A549 (cell line): ENCODE results near the gene SPIN1. TPM values are rescaled to one million over a fixed set of nuclear protein-coding genes. Genes with fewer than 3 reads are reported as not detected.

Source experiments
- ATAC-seq, 2 experiments: fragments of 200-7000 bp in 1 of 2; fragments of >200 bp in 1 of 2; cut with Nextera tagmentation in 1 of 2; cut with Tn5 transposase in 1 of 2; 3 replicates each; pipeline versions ENCODE4 v1.8.0 to v1.9.1; 2018 to 2020; ENCODE audit warnings: mild to moderate bottlenecking in 1 of 2, moderate library complexity in 1 of 2
- CTCF ChIA-PET: fragments of 300-600 bp; sonication (Branson Sonifier 250); formaldehyde crosslinking; extraction: SDS; loops from one replicate; lab custom pipeline; 2021; ENCODE audit warnings: antibody characterized with exemption, inconsistent platforms; lab: Yijun Ruan, JAX
- POLR2A ChIA-PET: fragments of 350-600 bp; formaldehyde crosslinking; extraction: SDS; loops from one replicate; lab custom pipeline; 2021; ENCODE audit warnings: antibody characterized with exemption, inconsistent platforms; lab: Yijun Ruan, JAX
- DNase-seq, 2 experiments: peaks; one replicate each; pipeline versions ENCODE4 v3.0.0 to v3.0.0-alpha.2; 2011 to 2016; ENCODE audit warnings: low read depth in 1 of 2, low spot score in 1 of 2
- FAIRE-seq: peaks from 2 replicates; lab custom pipeline; 2011; peaks lifted over from hg19 to GRCh38; lab: Jason Lieb, UNC
- H3K27ac ChIP-seq, 2 experiments: fragments of >200 bp; sonication (Bioruptor Twin); formaldehyde crosslinking; 3 replicates each; pipeline ENCODE4 v1.5.1; 2016 to 2017
- H3K4me1 ChIP-seq: fragments of >200 bp; sonication (Bioruptor Twin); formaldehyde crosslinking; 3 replicates; pipeline ENCODE4 v1.6.1; 2016
- H3K4me2 ChIP-seq: fragments of >200 bp; sonication (Bioruptor Twin); formaldehyde crosslinking; 3 replicates; pipeline ENCODE4 v1.6.1; 2016
- H3K4me3 ChIP-seq: fragments of >200 bp; sonication (Bioruptor Twin); formaldehyde crosslinking; 3 replicates; pipeline ENCODE4 v1.5.1; 2016
- H3K9me3 ChIP-seq: fragments of >200 bp; sonication (Bioruptor Twin); formaldehyde crosslinking; 3 replicates; pipeline ENCODE4 v1.6.1; 2016
- CBX2 ChIP-seq: fragments of 200-600 bp; sonication (generic); IDR thresholded peaks from 2 replicates; pipeline ENCODE4 v1.6.1; 2016; ENCODE audit warnings: low read depth, mild to moderate bottlenecking, borderline replicate concordance
- CEBPB ChIP-seq, 2 experiments: fragments of >200 bp in 1 of 2; sonication (Bioruptor Twin) in 1 of 2; formaldehyde crosslinking in 1 of 2; IDR thresholded peaks; 2 replicates each; pipeline ENCODE4 v1.6.1; 2012 to 2016
- EP300 ChIP-seq, 2 experiments: fragments of >200 bp; sonication (Bioruptor Twin); formaldehyde crosslinking; IDR thresholded peaks; 2 replicates in 1 of 2; 3 replicates in 1 of 2; pipeline ENCODE4 v1.6.1; 2016 to 2017
- ESRRA ChIP-seq: fragments of 150-350 bp; IDR thresholded peaks from 2 replicates; pipeline ENCODE4 v1.6.1; 2014; ENCODE audit warnings: mild to moderate bottlenecking, low read length, borderline replicate concordance
- FOSB ChIP-seq: fragments of 250-450 bp; sonication (Bioruptor Pico); IDR thresholded peaks from 2 replicates; pipeline ENCODE4 v1.5.0; 2020; ENCODE audit warnings: mild to moderate bottlenecking, moderate library complexity
- FOSL2 ChIP-seq, 2 experiments: fragments of 450-650 bp in 1 of 2; fragments of >200 bp in 1 of 2; sonication (Bioruptor Twin) in 1 of 2; formaldehyde crosslinking; IDR thresholded peaks; 2 replicates each; pipeline versions ENCODE4 v1.5.0 to v1.6.1; 2016 to 2020; ENCODE audit warnings: mild to moderate bottlenecking in 1 of 2, moderate library complexity in 1 of 2
- GATA3 ChIP-seq: IDR thresholded peaks from 2 replicates; pipeline ENCODE4 v1.6.1; 2012; ENCODE audit warnings: borderline replicate concordance
- HEYL ChIP-seq: fragments of 250-450 bp; sonication (Bioruptor Pico); IDR thresholded peaks from 2 replicates; pipeline ENCODE4 v1.8.0; 2021; ENCODE audit warnings: mild to moderate bottlenecking, moderate library complexity
- HOXB5 ChIP-seq: fragments of 250-450 bp; sonication (Bioruptor Pico); IDR thresholded peaks from 2 replicates; pipeline ENCODE4 v1.5.0; 2020; ENCODE audit warnings: mild to moderate bottlenecking, moderate library complexity
- JUN ChIP-seq, 2 experiments: fragments of >200 bp; sonication (Bioruptor Twin); formaldehyde crosslinking; IDR thresholded peaks; 2 replicates in 1 of 2; 3 replicates in 1 of 2; pipeline ENCODE4 v1.6.1; 2016 to 2017
- JUNB ChIP-seq: fragments of >200 bp; sonication (Bioruptor Twin); formaldehyde crosslinking; IDR thresholded peaks from 2 replicates; pipeline ENCODE4 v1.6.1; 2016
- KDM1A ChIP-seq: fragments of 200-600 bp; sonication (generic); IDR thresholded peaks from 2 replicates; pipeline ENCODE4 v1.6.1; 2016; ENCODE audit warnings: low read depth, mild to moderate bottlenecking
- MAFK ChIP-seq: fragments of 450-650 bp; IDR thresholded peaks from 2 replicates; pipeline ENCODE4 v1.6.1; 2014; ENCODE audit not compliant: partially characterized antibody
- MAZ ChIP-seq: fragments of 150-350 bp; IDR thresholded peaks from 2 replicates; pipeline ENCODE4 v1.6.1; 2014; ENCODE audit warnings: antibody characterized with exemption, low read depth, low read length, borderline replicate concordance
- RAD21 ChIP-seq, 2 experiments: fragments of >200 bp in 1 of 2; sonication (Bioruptor Twin) in 1 of 2; formaldehyde crosslinking in 1 of 2; IDR thresholded peaks in 1 of 2; conservative IDR thresholded peaks in 1 of 2; 2 replicates in 1 of 2; 3 replicates in 1 of 2; pipeline ENCODE4 v1.6.1; 2012 to 2018; ENCODE audit warnings: inconsistent platforms in 1 of 2
- ZNF302 ChIP-seq: fragments of 250-450 bp; sonication (Bioruptor Pico); IDR thresholded peaks from 2 replicates; pipeline ENCODE4 v1.9.0; 2021; ENCODE audit warnings: inconsistent platforms, mild to moderate bottlenecking, moderate library complexity
- WGBS: methylation state at CpG from one replicate; pipeline ENCODE4 v1.1.6; 2017; ENCODE audit errors: missing lambda C conversion rate; 5-methylcytosine and 5-hydroxymethylcytosine counted together
- polyA plus RNA-seq, 4 experiments: library from polyadenylated mRNA; depleted of rRNA in 3 of 4; stranded (reverse); fragments of >200 nt; fragmentation: RNase III in 1 of 4; extraction: RNeasy Plus Mini Kit Qiagen cat#74134 plus additional on column Dnase treatment in 1 of 4; gene quantifications; 2 replicates in 3 of 4; 3 replicates in 1 of 4; pipeline ENCODE4 v1.2.3, GENCODE V29; 2011 to 2017
- TF ChIP-seq, protein P1 (sequence below): fragments of >200 bp; sonication (Bioruptor Twin); formaldehyde crosslinking; IDR thresholded peaks from 2 replicates; pipeline ENCODE4 v1.6.1; 2016
- TF ChIP-seq, protein P2 (sequence below): fragments of 250-450 bp; sonication (Bioruptor Pico); IDR thresholded peaks from 2 replicates; pipeline ENCODE4 v1.5.0; 2021; ENCODE audit warnings: mild to moderate bottlenecking, moderate library complexity, borderline replicate concordance
- TF ChIP-seq, protein P3 (sequence below): IDR thresholded peaks from 2 replicates; pipeline ENCODE4 v1.6.1; 2012; ENCODE audit warnings: low read depth, borderline replicate concordance
- TF ChIP-seq, protein P4 (sequence below): fragments of 200-600 bp; sonication (generic); IDR thresholded peaks from 2 replicates; pipeline ENCODE4 v1.6.1; 2016; ENCODE audit warnings: antibody characterized with exemption, mild to moderate bottlenecking, moderate library complexity
- TF ChIP-seq, protein P5 (sequence below): fragments of 250-450 bp; sonication (Bioruptor Pico); IDR thresholded peaks from 2 replicates; pipeline ENCODE4 v1.5.0; 2020; ENCODE audit warnings: low read depth, mild to moderate bottlenecking, moderate library complexity

The SPIN1 gene
- polyA plus RNA-seq, 2 of the 4 experiments (the other 2 are of a cell fraction) = 47.8 to 83.9 TPM

DNA sequence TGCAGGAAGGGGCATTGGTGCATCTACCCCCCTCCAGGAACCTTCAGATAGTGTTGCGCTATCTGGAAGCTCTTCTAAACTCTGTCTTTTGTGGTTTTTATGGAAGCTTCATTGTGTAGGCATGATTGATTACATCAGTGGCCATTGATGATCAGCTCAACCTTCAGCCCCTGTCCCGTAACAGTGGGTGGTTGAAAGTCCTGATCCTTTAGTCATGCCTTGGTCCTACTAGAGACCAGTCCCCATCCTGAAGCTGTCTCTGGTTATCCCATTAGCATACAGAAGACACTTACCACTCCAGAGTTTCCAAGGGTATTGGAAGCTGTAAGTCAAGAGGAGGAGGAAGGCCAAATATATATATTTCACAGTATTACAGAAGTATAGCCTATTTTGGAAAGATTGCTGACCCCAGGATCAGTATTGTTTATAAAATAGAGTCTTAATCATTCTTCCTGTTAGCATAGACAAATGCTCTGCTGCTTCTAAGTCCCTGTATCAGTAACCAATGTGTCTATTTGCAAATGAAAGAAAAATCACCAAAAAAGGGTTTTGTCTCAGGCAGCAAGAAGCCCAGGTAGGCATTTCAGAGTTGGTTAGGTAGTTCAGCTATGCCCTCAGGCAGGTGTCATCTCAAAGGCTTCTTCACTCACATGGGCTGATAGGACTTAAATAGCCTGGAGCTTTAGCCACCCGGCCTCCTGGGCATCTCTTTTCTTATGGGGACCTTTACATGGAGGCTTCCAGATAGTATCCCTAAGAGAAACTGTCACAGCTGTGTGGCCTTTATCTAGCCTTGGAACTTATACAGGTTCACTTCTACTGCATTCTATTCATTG, 41.6 kb downstream of the SPIN1 start (continued):
- TF ChIP-seq KDM1A = no peak
- TF ChIP-seq, protein P1, sequence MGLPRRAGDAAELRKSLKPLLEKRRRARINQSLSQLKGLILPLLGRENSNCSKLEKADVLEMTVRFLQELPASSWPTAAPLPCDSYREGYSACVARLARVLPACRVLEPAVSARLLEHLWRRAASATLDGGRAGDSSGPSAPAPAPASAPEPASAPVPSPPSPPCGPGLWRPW = no peak

DNA sequence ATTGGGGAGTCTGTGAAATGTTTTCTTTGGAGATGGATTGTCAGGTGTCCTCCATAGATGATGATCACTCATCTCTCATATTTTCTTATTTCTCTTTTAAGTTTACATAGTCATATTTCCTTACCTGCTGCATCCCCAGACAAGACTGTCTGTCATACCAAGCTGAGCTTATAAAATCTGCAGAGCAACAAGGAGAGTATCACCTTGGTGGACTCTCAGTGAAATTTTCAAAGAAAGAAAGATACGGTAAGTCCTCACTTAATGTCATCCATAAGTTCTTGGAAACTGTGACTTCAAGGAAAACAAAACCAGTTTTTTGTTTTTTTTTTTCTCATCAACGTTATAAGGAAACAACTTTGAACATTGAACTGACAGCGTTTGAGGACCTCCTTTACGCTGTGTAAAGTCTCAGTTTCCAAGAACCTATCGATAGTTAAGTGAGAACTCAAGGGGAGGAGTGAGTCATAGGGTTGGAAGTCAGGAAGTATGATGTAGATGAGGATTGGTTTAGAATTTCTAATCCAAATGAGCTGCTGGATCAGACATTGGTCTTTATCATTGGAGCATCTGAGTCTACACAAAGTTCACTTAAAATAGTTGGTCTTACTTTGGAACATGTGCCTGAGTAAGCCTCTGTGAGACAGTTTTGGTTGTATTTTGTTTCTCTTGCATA, 45.5 kb downstream of the SPIN1 start:
- TF ChIP-seq HOXB5 (CRISPR knock-in tag) = no peak
- TF ChIP-seq FOSL2 (IDR thresholded peaks at IDR 0.05) = no peak
- peak; percentile 37; the same call in 1 of the 2 replicates for TF ChIP-seq FOSL2 (CRISPR knock-in tag; IDR thresholded peaks at IDR 0.05)
- TF ChIP-seq, all 56 proteins: peak for 1
- POLR2A ChIA-PET = no interaction called here
- FAIRE-seq = no peak
- WGBS = 74% methylated on average over 5 of the region's 5 CpGs
- no peaks in the 10 kb centered on the region for H3K9me3 ChIP-seq
- peaks cover 24% of the 10 kb centered on the region for H3K4me1 ChIP-seq
- no peak overlapping the region for H3K4me2 ChIP-seq
- no peak overlapping the region for H3K4me3 ChIP-seq
- no peak for ATAC-seq
- CTCF ChIA-PET = interaction anchor here (1.0 kb wide), 1 partner anchor 357 kb away, joined by 4 read pairs; no protein-coding TSS in a partner anchor
- peak in 1 of 2 experiments; percentile 15 for DNase-seq
- no peak overlapping the region for H3K27ac ChIP-seq

DNA sequence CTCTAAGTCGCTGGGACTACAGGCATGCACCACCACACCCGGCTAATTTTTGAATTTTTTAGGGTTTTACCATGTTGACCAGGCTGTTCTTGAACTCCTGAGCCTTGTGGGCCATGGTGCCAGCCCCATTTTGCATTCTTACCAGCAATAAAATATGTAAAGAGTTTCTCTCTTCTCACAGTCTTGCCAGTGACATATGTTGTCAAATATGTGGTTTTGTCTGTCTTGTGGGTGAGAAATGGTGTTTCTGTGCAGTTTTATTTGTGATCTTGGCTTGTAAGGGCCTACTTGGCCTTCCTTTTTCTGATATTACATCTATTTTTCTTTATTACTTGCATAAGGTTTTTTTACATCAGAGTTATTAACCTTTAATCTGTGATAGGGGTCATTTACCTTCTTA, 47.1 kb downstream of the SPIN1 start:
- Histone ChIP-seq H3K4me2 (peak overlapping the region; percentile 39; the same call in 2 of the 3 replicates), H3K4me1 (peaks cover 24% of the 10 kb centered on the region), H3K27ac (no peak overlapping the region), H3K9me3 (no peaks in the 10 kb centered on the region)
- ATAC-seq (no peak), DNase-seq (no peak)
- TF ChIP-seq JUN (IDR thresholded peaks at IDR 0.05) = no peak
- TF ChIP-seq, protein P2, sequence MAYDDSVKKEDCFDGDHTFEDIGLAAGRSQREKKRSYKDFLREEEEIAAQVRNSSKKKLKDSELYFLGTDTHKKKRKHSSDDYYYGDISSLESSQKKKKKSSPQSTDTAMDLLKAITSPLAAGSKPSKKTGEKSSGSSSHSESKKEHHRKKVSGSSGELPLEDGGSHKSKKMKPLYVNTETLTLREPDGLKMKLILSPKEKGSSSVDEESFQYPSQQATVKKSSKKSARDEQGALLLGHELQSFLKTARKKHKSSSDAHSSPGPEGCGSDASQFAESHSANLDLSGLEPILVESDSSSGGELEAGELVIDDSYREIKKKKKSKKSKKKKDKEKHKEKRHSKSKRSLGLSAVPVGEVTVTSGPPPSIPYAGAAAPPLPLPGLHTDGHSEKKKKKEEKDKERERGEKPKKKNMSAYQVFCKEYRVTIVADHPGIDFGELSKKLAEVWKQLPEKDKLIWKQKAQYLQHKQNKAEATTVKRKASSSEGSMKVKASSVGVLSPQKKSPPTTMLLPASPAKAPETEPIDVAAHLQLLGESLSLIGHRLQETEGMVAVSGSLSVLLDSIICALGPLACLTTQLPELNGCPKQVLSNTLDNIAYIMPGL (CRISPR knock-in tag) = no peak
- TF ChIP-seq CEBPB (IDR thresholded peaks at IDR 0.05) = no peak
- no peak for TF ChIP-seq CBX2
- no peak for TF ChIP-seq FOSL2 (IDR thresholded peaks at IDR 0.05)
- TF ChIP-seq FOSL2 (CRISPR knock-in tag; IDR thresholded peaks at IDR 0.05) = no peak
- TF ChIP-seq MAFK = no peak
- no peak for TF ChIP-seq MAZ
- TF ChIP-seq, protein P3, sequence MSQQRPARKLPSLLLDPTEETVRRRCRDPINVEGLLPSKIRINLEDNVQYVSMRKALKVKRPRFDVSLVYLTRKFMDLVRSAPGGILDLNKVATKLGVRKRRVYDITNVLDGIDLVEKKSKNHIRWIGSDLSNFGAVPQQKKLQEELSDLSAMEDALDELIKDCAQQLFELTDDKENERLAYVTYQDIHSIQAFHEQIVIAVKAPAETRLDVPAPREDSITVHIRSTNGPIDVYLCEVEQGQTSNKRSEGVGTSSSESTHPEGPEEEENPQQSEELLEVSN = no peak
- no peak for TF ChIP-seq HEYL (CRISPR knock-in tag)
- TF ChIP-seq GATA3 = no peak
- no peak for TF ChIP-seq ESRRA
- no peak for TF ChIP-seq ZNF302
- TF ChIP-seq, all 56 proteins: peak for 0
- no peak overlapping the region for H3K4me3 ChIP-seq
- FAIRE-seq = no peak
- POLR2A ChIA-PET = no interaction called here
- 92% methylated on average over 2 of the region's 2 CpGs for WGBS
- CTCF ChIA-PET = no interaction called here

DNA sequence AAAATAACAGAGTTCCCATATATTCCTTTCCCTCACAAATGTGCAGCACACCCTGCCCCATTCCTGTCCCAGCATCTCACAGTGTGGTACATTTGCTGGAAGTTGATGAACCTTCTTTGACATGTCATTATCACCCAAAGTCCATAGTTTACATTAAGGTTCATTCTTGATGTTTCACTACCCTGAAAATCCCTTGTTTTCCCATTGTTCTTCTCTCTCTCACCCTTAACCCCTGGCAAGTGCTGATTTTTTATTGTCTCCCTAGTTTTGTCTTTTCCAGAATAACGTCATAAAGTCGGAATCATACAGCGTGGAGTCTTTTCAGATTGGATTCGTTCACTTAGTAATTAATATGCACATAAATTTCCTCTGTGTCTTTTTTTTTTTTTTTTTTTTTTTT, 48.1 kb downstream of the SPIN1 start:
- POLR2A ChIA-PET = no interaction called here
- CTCF ChIA-PET = interaction anchor here (0.8 kb wide), 1 partner anchor 143 kb away, joined by 3 read pairs; no protein-coding TSS in a partner anchor
- FAIRE-seq = no peak
- no peak for ATAC-seq
- 90% methylated on average over 4 of the region's 4 CpGs for WGBS
- H3K4me2 ChIP-seq = peak overlapping the region; percentile 39; the same call in 2 of the 3 replicates
- no peaks in the 10 kb centered on the region for H3K9me3 ChIP-seq
- H3K27ac ChIP-seq = no peak overlapping the region
- H3K4me1 ChIP-seq = peaks cover 24% of the 10 kb centered on the region
- H3K4me3 ChIP-seq = no peak overlapping the region
- DNase-seq = no peak
- TF ChIP-seq FOSB (CRISPR knock-in tag) (no peak), JUNB (no peak), RAD21 (conservative IDR thresholded peaks at IDR 0.05 in 1 of 2, IDR thresholded peaks at IDR 0.05 in 1 of 2) (no peak), EP300 (IDR thresholded peaks at IDR 0.05) (no peak)
- TF ChIP-seq, protein P4, sequence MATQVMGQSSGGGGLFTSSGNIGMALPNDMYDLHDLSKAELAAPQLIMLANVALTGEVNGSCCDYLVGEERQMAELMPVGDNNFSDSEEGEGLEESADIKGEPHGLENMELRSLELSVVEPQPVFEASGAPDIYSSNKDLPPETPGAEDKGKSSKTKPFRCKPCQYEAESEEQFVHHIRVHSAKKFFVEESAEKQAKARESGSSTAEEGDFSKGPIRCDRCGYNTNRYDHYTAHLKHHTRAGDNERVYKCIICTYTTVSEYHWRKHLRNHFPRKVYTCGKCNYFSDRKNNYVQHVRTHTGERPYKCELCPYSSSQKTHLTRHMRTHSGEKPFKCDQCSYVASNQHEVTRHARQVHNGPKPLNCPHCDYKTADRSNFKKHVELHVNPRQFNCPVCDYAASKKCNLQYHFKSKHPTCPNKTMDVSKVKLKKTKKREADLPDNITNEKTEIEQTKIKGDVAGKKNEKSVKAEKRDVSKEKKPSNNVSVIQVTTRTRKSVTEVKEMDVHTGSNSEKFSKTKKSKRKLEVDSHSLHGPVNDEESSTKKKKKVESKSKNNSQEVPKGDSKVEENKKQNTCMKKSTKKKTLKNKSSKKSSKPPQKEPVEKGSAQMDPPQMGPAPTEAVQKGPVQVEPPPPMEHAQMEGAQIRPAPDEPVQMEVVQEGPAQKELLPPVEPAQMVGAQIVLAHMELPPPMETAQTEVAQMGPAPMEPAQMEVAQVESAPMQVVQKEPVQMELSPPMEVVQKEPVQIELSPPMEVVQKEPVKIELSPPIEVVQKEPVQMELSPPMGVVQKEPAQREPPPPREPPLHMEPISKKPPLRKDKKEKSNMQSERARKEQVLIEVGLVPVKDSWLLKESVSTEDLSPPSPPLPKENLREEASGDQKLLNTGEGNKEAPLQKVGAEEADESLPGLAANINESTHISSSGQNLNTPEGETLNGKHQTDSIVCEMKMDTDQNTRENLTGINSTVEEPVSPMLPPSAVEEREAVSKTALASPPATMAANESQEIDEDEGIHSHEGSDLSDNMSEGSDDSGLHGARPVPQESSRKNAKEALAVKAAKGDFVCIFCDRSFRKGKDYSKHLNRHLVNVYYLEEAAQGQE = no peak
- TF ChIP-seq, protein P5, sequence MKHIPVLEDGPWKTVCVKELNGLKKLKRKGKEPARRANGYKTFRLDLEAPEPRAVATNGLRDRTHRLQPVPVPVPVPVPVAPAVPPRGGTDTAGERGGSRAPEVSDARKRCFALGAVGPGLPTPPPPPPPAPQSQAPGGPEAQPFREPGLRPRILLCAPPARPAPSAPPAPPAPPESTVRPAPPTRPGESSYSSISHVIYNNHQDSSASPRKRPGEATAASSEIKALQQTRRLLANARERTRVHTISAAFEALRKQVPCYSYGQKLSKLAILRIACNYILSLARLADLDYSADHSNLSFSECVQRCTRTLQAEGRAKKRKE (CRISPR knock-in tag) = no peak
- TF ChIP-seq, protein P3 = no peak
